GM04503 (cell line): ENCODE results near the gene SNPH.
"Not testable (repeated sequence)": the region's sequence is repeated elsewhere in the genome, so short reads cannot be mapped to it uniquely, and the experiment has no call there.

Experiments used
- DNase-seq: peaks from one replicate; pipeline ENCODE4 v3.0.0-alpha.2; 2012; ENCODE audit warnings: low read depth

SNPH gene

DNA sequence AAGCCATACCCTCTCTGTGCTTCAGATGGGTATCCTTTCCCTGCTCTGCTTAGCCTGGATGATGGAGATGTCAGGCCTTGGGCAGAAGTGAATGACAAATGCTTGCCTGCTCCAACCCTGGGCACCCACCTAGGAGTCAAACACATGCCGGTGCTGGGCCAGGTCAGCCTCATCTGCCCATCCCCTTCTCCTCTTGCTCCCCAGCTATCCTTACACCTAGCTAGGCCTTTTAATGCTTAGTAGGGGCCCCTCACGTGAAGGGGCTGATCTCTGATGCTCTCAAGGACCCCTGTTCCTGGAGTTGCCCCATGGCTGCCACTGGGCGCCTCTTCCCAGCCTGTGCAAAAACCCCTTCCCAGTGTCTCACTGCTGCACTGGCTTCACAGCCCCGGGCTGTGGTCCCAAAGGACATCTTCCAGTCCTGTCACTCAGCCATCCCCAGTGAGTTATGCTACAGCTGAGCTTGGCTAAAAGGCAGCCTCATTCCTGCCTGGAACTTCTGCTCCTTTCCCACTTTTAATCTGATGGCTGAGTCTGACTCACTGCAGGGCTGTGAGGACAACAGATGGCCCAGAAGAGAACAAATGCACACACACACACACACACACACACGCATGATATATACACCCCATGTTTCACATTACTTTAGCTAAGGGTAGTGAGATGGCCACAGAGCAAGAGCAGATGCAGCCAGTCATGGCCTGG lies 75.6 kb downstream of the SNPH start:
- DNase-seq: peak; percentile 26

GRCh38 chr20:1343446-1344124 lies 77.5 kb downstream of the SNPH start:
- DNase-seq: not testable (repeated sequence)

- no peak for DNase-seq
Measured at GRCh38 chr20:1345030-1345755, 79.1 kb downstream of the SNPH start.

- DNase-seq: no peak
Measured at GRCh38 chr20:1345756-1346093, 79.6 kb downstream of the SNPH start.

DNA sequence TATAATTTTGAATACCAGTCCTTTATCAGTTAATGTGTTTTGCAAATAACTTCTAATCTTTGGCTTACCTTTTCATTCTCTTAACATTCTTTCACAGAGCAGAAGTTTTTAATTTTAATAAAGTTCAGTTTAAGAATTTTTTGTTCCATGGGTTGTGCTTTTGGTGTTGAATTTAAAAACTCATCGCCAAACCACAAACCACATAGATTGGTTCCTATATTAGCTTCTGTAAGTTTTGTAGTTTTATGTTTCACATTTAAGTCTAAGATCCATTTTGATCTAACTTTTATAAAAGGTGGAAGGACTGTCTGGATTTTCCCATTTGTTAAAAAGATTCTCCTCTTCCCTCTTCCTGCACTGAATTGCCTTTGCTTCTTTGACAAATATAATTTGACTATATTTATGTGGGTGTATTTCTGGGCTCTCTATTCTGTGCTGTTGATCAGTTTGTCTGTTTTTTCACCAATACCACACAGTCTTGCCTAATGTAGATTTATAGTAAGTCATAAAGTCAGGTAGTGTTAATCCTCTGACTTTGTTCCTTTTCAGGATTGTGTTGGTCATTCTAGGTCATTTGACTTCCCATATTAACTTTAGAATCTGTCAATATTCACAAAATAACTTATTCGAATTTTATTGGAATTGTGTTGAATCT lies 80.3 kb downstream of the SNPH start:
- DNase-seq: no peak

- DNase-seq: no peak
Measured at GRCh38 chr20:1353956-1354355, 87.9 kb downstream of the SNPH start.

DNA sequence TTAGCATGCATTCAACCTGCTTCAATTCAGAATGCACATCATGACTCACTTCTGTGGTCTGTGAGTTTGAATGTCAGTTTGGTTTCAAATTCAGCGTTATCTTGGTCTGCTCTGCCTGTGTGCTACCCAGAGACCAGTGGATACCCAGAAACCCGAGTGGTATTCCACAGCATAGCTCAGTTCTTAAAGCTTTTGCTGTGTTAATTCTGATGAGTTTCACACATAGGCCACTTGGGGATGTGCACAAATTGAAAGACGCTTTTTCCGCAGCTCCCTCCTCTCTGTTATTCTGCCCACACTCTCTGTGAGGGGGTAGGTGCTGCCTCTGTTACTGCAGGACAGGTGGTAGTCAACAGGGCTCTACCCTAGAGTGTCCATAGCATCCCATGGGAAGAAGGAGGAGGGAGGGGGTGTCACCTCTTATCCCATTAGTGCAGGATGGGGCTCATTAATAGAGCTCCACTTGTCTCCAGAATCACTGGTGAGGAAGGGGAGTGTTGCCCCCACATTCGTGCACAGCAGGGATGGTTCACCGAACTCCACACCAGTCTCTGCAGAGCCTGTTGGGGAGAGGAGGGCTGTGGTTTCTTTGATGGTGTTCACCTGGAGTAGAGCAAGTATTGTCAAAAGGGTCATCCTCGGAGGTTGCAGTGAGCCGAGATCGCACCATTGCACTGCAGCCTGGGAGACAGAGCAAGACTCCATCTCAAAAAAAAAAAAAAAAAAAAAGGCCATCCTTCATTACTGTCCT lies 92.0 kb downstream of the SNPH start:
- DNase-seq: no peak
